ENCODE data around the gene ITGB7.

- TF ChIP-seq REST (tag by site-specific recombination; IDR thresholded peaks at IDR 0.05) (no peak), CTCF (tag by site-specific recombination; IDR thresholded peaks at IDR 0.05) (no peak), PRDM10 (tag by site-specific recombination; IDR thresholded peaks at IDR 0.05) (peak; percentile 66), YY1 (tag by site-specific recombination; IDR thresholded peaks at IDR 0.05) (no peak), ZFP3 (tag by site-specific recombination; IDR thresholded peaks at IDR 0.05; ENCODE audit: low read depth) (no peak)
Measured at GRCh38 chr12:53232646-53233461, 25.8 kb upstream of the ITGB7 start.
